Endodermal cell (in vitro differentiated cells): ENCODE data around the gene S100PBP. TPM values are rescaled to one million over a fixed set of nuclear protein-coding genes. Genes with fewer than 3 reads are reported as not detected.
A peak's percentile ranks its signal among the peaks of the same experiment; 100 is the strongest.

Experiments used
- DNase-seq: peaks from one replicate; pipeline ENCODE4 v3.0.0-alpha.2; 2017
- H3K27ac ChIP-seq: 2 replicates; pipeline ENCODE4 v1.5.1; 2013; ENCODE audit warnings: mild to moderate bottlenecking, low read depth, low read length, moderate library complexity
- H3K27me3 ChIP-seq: 2 replicates; pipeline ENCODE4 v1.6.1; 2013; ENCODE audit warnings: mild to moderate bottlenecking, low read length, moderate library complexity; ENCODE audit not compliant: insufficient read depth, control insufficient read depth, poor library complexity, severe bottlenecking
- H3K36me3 ChIP-seq: 2 replicates; pipeline ENCODE4 v1.7.0; 2013; ENCODE audit warnings: mild to moderate bottlenecking, low read length, moderate library complexity; ENCODE audit not compliant: control insufficient read depth, insufficient read depth
- H3K4me1 ChIP-seq: one replicate; pipeline ENCODE4 v1.7.0; 2013; ENCODE audit warnings: low read length; ENCODE audit not compliant: control insufficient read depth, insufficient read depth
- H3K4me3 ChIP-seq: 2 replicates; pipeline ENCODE4 v1.5.1; 2013; ENCODE audit warnings: mild to moderate bottlenecking, low read length, moderate library complexity
- H3K9ac ChIP-seq: 2 replicates; pipeline ENCODE4 v1.6.1; 2013; ENCODE audit warnings: mild to moderate bottlenecking, low read length, moderate library complexity; ENCODE audit not compliant: poor library complexity, severe bottlenecking; ENCODE audit errors: extremely low read depth
- H3K9me3 ChIP-seq: 2 replicates; pipeline ENCODE4 v1.6.1; 2013; ENCODE audit warnings: mild to moderate bottlenecking, low read length, moderate library complexity; ENCODE audit not compliant: control insufficient read depth
- H3K27ac Mint-ChIP-seq: 2 replicates; pipeline ENCODE4 v1.8.0; 2020; ENCODE audit warnings: mixed read lengths
- H3K27me3 Mint-ChIP-seq: 2 replicates; pipeline ENCODE4 v1.8.0; 2021; ENCODE audit warnings: mild to moderate bottlenecking, mixed read lengths; ENCODE audit not compliant: insufficient read depth
- H3K36me3 Mint-ChIP-seq: 2 replicates; pipeline ENCODE4 v1.8.0; 2020; ENCODE audit warnings: low read depth, mixed read lengths
- H3K4me1 Mint-ChIP-seq: 2 replicates; pipeline ENCODE4 v1.8.0; 2020; ENCODE audit warnings: mixed read lengths
- H3K4me3 Mint-ChIP-seq: 2 replicates; pipeline ENCODE4 v1.8.0; 2020; ENCODE audit warnings: mild to moderate bottlenecking, moderate library complexity, mixed read lengths
- H3K9me3 Mint-ChIP-seq: 2 replicates; pipeline ENCODE4 v1.8.0; 2020; ENCODE audit warnings: mild to moderate bottlenecking, mixed read lengths
- WGBS, 2 experiments: methylation state at CpG; one replicate each; pipeline versions ENCODE4 v1.1.5 to v1.1.7; 2013; ENCODE audit warnings: missing lambda C conversion rate in 2 of 2, mixed read lengths in 1 of 2; ENCODE audit not compliant: insufficient coverage in 1 of 2, insufficient read length in 1 of 2; 5-methylcytosine and 5-hydroxymethylcytosine counted together
- total RNA-seq, 2 donors: library from RNA; stranded (reverse); fragmentation: NEBNext Ultra II Directional in 1 of 2; extraction: Animal tissue kit (Norgen Biotek cat#: 25700) in 1 of 2; gene quantifications; 2 replicates in 1 of 2; 3 replicates in 1 of 2; pipeline ENCODE4 v1.2.1, GENCODE V29; 2021
- TF ChIP-seq, protein P1 (sequence below): fragments of 200-600 bp; sonication (generic); conservative IDR thresholded peaks from 2 replicates; pipeline ENCODE4 v1.5.0; 2021; ENCODE audit warnings: antibody characterized with exemption, mild to moderate bottlenecking

The S100PBP gene
- total RNA-seq, 2 donors from 2014 or later = 91.4 to 112 TPM

DNA sequence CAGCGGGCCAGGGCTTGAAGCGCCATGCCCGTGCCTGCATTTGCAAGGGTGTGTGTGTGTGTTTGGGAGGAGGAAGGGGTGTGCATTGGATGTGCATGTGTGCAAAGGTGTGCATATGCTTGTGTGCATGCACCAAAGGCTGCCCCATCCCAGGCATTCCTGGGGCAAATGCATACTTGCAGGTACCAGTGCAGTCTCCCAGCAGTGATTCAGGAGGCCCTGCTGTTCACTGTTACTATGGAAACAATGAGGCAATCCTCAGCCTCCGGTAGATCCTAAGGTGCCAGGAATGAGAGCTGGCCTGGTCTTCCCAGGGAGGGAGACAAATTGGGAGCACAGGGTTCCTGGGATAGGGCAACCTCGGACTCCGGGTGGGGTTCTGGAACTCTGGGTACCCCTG is 60.7 kb downstream of the S100PBP start:
- TF ChIP-seq, protein P1, sequence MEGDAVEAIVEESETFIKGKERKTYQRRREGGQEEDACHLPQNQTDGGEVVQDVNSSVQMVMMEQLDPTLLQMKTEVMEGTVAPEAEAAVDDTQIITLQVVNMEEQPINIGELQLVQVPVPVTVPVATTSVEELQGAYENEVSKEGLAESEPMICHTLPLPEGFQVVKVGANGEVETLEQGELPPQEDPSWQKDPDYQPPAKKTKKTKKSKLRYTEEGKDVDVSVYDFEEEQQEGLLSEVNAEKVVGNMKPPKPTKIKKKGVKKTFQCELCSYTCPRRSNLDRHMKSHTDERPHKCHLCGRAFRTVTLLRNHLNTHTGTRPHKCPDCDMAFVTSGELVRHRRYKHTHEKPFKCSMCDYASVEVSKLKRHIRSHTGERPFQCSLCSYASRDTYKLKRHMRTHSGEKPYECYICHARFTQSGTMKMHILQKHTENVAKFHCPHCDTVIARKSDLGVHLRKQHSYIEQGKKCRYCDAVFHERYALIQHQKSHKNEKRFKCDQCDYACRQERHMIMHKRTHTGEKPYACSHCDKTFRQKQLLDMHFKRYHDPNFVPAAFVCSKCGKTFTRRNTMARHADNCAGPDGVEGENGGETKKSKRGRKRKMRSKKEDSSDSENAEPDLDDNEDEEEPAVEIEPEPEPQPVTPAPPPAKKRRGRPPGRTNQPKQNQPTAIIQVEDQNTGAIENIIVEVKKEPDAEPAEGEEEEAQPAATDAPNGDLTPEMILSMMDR = no peak
- DNase-seq = no peak
- no peak overlapping the region for H3K27ac Mint-ChIP-seq
- Histone ChIP-seq H3K27ac (no peak overlapping the region), H3K4me3 (no peak overlapping the region), H3K36me3 (no peaks in the 10 kb centered on the region), H3K9ac (no peak overlapping the region), H3K4me1 (no peaks in the 10 kb centered on the region), H3K27me3 (no peaks in the 10 kb centered on the region), H3K9me3 (no peaks in the 10 kb centered on the region)
- H3K27me3 Mint-ChIP-seq = peaks cover 36% of the 10 kb centered on the region
- no peaks in the 10 kb centered on the region for H3K9me3 Mint-ChIP-seq
- 75% methylated on average over 6 of the region's 6 CpGs; no CpG with 5 or more reads in 1 of the 2 experiments for WGBS, 2 experiments
- peaks cover 4% of the 10 kb centered on the region for H3K4me1 Mint-ChIP-seq
- H3K36me3 Mint-ChIP-seq = no peaks in the 10 kb centered on the region
- H3K4me3 Mint-ChIP-seq = no peak overlapping the region

DNA sequence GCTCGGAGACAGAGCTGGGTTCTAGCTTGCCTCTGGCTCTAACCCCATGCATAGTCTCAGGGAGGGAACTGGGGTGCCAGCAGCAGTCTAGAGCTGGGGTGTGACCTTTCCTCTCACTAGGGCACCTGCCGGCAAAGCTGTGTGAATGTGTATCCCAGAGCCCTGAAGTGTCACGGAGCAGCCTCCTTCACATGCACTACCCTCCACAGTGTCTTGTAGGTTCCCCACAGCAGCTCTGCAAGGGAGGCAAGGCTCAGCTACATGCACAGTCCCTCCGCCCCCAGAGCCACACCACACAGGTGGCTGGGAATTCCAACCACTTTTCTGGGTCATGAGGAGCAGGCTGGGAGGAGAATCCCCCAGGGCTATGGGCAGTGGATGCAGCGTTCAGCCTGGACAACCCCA is 61.2 kb downstream of the S100PBP start:
- Histone ChIP-seq H3K9me3 (no peaks in the 10 kb centered on the region), H3K36me3 (no peaks in the 10 kb centered on the region), H3K4me3 (no peak overlapping the region), H3K9ac (no peak overlapping the region), H3K27ac (no peak overlapping the region), H3K27me3 (no peaks in the 10 kb centered on the region), H3K4me1 (no peaks in the 10 kb centered on the region)
- H3K36me3 Mint-ChIP-seq = no peaks in the 10 kb centered on the region
- 79 to 85% methylated on average over 4 to 5 of the region's 5 CpGs for WGBS, 2 experiments
- H3K4me3 Mint-ChIP-seq = no peak overlapping the region
- H3K27ac Mint-ChIP-seq = no peak overlapping the region
- H3K27me3 Mint-ChIP-seq = peaks cover 40% of the 10 kb centered on the region
- DNase-seq = peak; percentile 41
- peaks cover 4% of the 10 kb centered on the region for H3K4me1 Mint-ChIP-seq
- TF ChIP-seq, protein P1 = no peak
- no peaks in the 10 kb centered on the region for H3K9me3 Mint-ChIP-seq

DNA sequence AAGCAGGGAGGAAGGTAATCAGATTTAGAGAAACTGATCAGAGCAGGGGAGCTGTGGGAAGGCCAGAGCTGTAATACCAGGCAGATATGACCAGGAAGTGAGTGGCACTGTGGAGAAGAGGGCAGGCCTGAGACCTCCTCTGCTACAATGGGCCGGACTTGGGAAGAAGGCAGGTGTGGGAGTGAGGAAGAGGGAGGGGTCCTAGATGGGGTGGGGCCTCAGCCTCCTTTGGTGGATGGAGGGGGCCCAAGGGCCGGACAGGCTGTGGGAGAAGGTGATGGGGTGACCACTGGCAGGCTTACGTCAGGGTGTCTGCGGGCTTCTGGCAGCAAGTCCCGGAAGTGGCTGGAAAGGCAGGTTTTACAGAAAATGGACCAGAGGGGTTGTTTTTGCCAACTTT is 63.8 kb downstream of the S100PBP start:
- Histone ChIP-seq H3K27me3 (peaks cover 25% of the 10 kb centered on the region), H3K4me1 (no peaks in the 10 kb centered on the region), H3K4me3 (no peak overlapping the region), H3K27ac (no peak overlapping the region), H3K9me3 (no peaks in the 10 kb centered on the region), H3K36me3 (no peaks in the 10 kb centered on the region), H3K9ac (no peak overlapping the region)
- DNase-seq = no peak
- Mint-ChIP-seq H3K4me3 (no peak overlapping the region), H3K4me1 (peaks cover 4% of the 10 kb centered on the region), H3K36me3 (no peaks in the 10 kb centered on the region), H3K9me3 (no peaks in the 10 kb centered on the region), H3K27ac (no peak overlapping the region), H3K27me3 (peaks cover 53% of the 10 kb centered on the region)
- 94 to 100% methylated on average over 1 to 5 of the region's 5 CpGs for WGBS, 2 experiments
- TF ChIP-seq, protein P1 = no peak
